H1 (cell line): Measurements from ENCODE around the gene FSTL4. TPM values are rescaled to one million over a fixed set of nuclear protein-coding genes. Genes with fewer than 3 reads are reported as not detected.

Source experiments
- NANOG ChIP-seq: IDR thresholded peaks from 2 replicates; pipeline ENCODE4 v1.6.1; 2011; ENCODE audit warnings: low read length, low read depth, mild to moderate bottlenecking, inconsistent platforms; ENCODE audit not compliant: insufficient read depth, poor library complexity, severe bottlenecking
- SIX5 ChIP-seq: IDR thresholded peaks from 2 replicates; pipeline ENCODE4 v1.6.1; 2011; ENCODE audit warnings: mild to moderate bottlenecking, low read depth, low read length
- polyA plus RNA-seq, 7 experiments: library from polyadenylated mRNA; depleted of rRNA in 3 of 7; stranded (reverse) in 5 of 7; unstranded in 2 of 7; fragments of >200 nt in 5 of 7; fragments of 200-250 nt in 2 of 7; gene quantifications; 1 replicate in 5 of 7; 2 replicates in 1 of 7; 4 replicates in 1 of 7; pipeline versions ENCODE4 v1.2.1 to v1.2.3, GENCODE V29; 2011 to 2013; ENCODE audit warnings: missing spikeins in 2 of 7, mixed read lengths in 2 of 7
- total RNA-seq: library from RNA; stranded (reverse); fragmentation: NEBNext Ultra II Directional; extraction: Animal tissue kit (Norgen Biotek cat#: 25700); gene quantifications from 2 replicates; pipeline ENCODE4 v1.2.1, GENCODE V29; 2021

FSTL4 gene
- total and polyA plus RNA-seq, 2 of the 8 experiments (the other 6 are each of a cell fraction or from before 2014, with no cell fraction given): 3.1 to 4.1 TPM

GRCh38 chr5:133200256-133200655 is 412.1 kb downstream of the FSTL4 start (continued):
- TF ChIP-seq SIX5 (no peak), NANOG (no peak)
